Cerebellar nuclear complex (tissue), 1 donor: ENCODE results near the gene ZSCAN5A.
"Not testable (repeated sequence)": the region's sequence is repeated elsewhere in the genome, so short reads cannot be mapped to it uniquely, and the experiment has no call there.

ENCODE experiments used
- DNase-seq, 2 experiments: peaks; one replicate each; lab custom pipeline; 2025; lab: John Stamatoyannopoulos, UW

ZSCAN5A gene

GRCh38 chr19:56314018-56314380 is 640 bp downstream of the ZSCAN5A start:
- DNase-seq: no peak

- no peak for DNase-seq
Measured at GRCh38 chr19:56312787-56313657, 1.6 kb downstream of the ZSCAN5A start.

- no peak for DNase-seq
Measured at GRCh38 chr19:56312342-56312741, 2.3 kb downstream of the ZSCAN5A start.

GRCh38 chr19:56310462-56310861 is 4.2 kb downstream of the ZSCAN5A start:
- no peak for DNase-seq

GRCh38 chr19:56309511-56310185 is 5.0 kb downstream of the ZSCAN5A start:
- DNase-seq: no peak

GRCh38 chr19:56308792-56309191 is 5.8 kb downstream of the ZSCAN5A start:
- DNase-seq: no peak

GRCh38 chr19:56307062-56307461 is 7.6 kb downstream of the ZSCAN5A start:
- not testable (repeated sequence) for DNase-seq

GRCh38 chr19:56306016-56306415 is 8.6 kb downstream of the ZSCAN5A start:
- no peak for DNase-seq

GRCh38 chr19:56304243-56304642 is 10.4 kb downstream of the ZSCAN5A start:
- no peak for DNase-seq

GRCh38 chr19:56301886-56302620 is 12.6 kb downstream of the ZSCAN5A start:
- no peak for DNase-seq

- no peak for DNase-seq
Measured at GRCh38 chr19:56301155-56301554, 13.5 kb downstream of the ZSCAN5A start.

- no peak for DNase-seq
Measured at GRCh38 chr19:56299688-56300087, 15.0 kb downstream of the ZSCAN5A start.

- no peak for DNase-seq
Measured at GRCh38 chr19:56297010-56297409, 17.6 kb downstream of the ZSCAN5A start.

GRCh38 chr19:56295531-56296455 is 18.8 kb downstream of the ZSCAN5A start:
- DNase-seq: no peak

GRCh38 chr19:56294549-56294948 is 20.1 kb downstream of the ZSCAN5A start:
- DNase-seq: no peak

- DNase-seq: no peak
Measured at GRCh38 chr19:56291867-56292266, 22.8 kb downstream of the ZSCAN5A start.

GRCh38 chr19:56290104-56290503 is 24.5 kb downstream of the ZSCAN5A start:
- DNase-seq: no peak

GRCh38 chr19:56284746-56285145 is 29.9 kb downstream of the ZSCAN5A start:
- no peak for DNase-seq

GRCh38 chr19:56282809-56283208 is 31.8 kb downstream of the ZSCAN5A start:
- no peak for DNase-seq

- no peak for DNase-seq
Measured at GRCh38 chr19:56273563-56274117, 41.0 kb downstream of the ZSCAN5A start.

GRCh38 chr19:56272161-56272798 is 42.4 kb downstream of the ZSCAN5A start, which contains the start of gene EDDM13:
Gene EDDM13, plus strand, starts transcription at chr19:56272748. Its CDS starts 87 bp downstream, at chr19:56272835.
- DNase-seq: no peak
